Measurements from ENCODE around the gene MAPRE3.

MAPRE3 gene

DNA sequence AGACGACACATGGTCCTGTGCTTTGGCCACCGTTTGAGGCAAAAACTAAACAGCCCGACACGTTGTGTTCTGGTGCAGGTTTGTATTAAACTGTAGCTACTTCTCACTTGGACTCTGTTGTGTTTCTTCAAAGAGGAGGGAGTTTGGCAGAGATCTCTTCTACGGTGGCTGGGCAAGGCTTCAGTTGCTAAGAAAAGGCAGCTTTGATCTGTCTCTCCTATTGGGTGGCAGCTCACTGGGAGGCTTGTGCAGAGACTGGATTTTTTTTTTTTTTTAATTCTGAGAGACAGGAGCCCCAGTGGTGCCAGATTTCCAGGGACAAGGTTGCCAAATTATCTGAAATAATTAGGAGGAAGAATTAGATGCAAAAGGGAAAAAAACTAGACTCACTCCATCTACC is 20.2 kb upstream of the MAPRE3 start:
- no peak for DNase-seq (ENCODE audit: low spot score)

DNA sequence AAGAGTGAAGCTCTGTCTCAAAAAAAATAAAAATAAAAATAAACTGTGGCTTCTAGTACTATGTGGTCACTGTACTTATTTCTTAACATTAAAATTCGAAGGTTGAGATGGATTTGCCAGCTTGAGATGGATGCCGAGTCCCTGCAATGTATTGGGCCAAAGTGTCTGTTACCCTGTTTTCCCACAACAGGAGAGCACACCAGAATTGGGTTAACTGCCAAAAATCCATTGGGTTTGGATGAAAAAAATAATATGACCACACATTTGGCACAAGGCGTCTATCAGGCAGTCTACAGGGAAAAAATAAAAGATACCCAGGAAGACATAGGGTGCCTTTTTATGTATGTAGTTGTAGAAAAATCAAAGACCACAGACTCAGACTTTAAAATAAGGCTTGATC is 19.2 kb upstream of the MAPRE3 start:
- DNase-seq (ENCODE audit: low spot score), result no peak

DNA sequence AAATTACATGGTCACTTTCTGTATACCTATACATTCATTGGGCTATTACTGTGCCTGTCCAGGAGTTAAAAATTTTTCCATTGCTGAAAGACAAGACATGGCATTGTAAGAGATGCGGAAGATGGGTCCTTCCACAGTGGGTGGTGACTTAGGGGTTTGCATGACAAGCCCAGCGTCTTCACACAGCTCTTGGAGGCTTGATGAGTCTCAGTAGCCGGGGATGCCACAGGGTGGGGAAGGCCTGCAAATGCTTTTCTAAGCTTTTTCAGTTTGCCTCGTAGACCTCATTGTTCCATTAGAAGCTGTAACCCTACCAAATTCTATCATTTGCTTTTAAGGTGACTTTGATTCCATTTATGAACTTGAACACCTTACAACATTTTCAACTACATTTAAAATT is 18.1 kb upstream of the MAPRE3 start:
- no peak for DNase-seq (ENCODE audit: low spot score)

DNA sequence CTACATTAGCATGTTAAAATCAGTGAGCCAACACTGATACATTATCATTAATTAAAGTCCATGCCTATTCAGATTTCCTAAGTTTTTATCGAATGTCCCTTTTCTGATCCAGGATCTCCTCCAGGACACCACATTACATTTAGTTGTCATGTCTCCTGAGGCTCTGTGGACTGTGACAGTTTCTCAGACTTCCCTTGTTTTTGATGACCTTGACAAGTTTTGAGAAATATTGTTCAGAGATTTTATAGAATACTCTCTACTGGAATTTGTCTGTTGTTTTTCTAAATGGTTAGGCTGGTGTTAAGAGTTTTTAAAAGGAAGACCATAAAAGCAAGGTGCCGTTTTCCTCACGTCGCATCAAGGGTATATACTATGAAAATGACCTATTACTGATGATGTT is 16.3 kb upstream of the MAPRE3 start:
- no peak for DNase-seq (ENCODE audit: low spot score)

DNA sequence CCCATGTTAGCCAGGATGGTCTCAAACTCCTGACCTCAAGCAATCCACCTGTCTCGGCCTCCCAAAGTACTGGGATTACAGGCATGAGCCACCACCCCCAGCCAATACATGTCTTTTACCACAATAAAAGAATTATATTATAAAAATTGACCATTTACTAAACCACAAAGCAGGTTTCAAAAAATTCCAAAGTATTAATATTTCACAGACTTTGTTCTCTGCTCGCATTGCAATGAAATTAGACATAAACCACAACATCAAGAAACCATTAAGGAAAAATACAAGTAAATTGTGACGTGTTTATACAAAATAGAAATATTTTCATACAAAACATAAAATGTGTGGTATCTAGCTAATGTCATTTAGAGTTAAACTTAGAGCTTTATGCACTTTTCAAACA is 13.4 kb upstream of the MAPRE3 start:
- DNase-seq (ENCODE audit: low spot score), result no peak

DNA sequence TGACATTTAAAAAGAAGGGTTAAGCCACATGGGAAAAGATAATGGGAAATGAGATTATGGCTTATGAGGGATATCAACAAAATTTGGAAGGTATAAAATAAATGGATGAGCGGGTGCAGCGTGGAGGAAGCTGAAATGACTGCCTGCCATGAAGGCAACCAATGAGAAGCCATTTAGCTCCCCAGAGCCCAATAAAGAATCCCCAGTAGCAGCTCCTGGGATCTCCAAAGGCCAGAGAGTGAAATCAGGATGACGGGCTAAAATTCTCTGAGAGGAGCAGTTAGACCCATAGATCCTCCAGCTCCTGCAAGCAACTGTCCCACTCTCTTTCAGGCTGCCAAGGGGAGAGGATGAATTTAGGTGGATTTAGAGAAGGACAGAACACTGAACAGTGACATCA is 12.9 kb upstream of the MAPRE3 start:
- DNase-seq (ENCODE audit: low spot score), result no peak

DNA sequence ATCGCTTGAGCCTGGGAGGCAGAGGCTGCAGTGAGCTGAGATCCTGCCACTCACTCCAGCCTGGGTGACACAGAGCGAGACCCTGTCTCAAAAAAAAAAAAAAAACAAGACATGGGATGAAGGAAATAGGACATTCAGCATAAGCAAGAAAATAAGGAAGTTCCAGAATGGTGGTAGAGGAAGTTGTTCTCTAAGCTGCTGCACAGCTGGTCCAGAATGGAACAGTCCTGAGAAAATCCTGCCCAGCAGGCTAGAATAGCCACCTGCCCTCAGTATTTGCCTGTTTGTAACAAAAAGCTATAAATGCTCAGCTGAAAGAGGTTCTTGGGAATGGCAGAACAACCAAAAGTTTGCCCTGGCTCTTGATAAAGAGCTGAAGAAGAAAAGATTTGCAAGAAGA is 11.1 kb upstream of the MAPRE3 start:
- DNase-seq (ENCODE audit: low spot score), result no peak

DNA sequence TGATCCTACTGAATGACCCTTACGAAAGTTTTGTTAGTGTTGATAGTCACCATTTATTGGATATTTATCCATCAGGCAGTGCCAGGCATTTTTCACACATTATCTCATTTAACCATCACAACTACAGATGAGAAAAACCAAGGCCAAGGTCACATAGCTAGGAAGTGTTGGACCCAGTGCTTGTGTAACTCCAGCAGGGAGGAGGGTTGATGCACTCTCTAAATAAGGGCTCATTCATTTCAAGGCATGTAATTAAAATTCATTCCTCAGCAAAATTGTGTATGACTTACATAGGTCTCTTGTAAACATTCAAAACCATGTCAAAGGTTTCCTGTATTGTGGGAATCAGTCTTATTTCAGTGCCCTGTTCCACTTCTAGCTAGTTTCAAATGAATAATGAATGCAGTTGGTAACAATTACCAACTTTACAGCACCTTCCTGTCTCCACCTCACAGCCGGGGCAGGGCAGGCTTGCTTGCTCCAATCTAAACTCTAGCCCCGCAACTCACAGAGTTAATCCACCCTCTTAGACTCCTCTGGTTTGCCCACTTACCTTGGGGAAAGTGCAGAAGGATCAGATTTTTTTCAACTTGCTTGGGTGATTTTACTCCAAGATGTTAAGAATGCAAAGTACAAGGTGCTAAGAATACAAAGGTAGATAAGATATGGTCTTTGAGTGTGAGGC is 5.8 kb upstream of the MAPRE3 start:
- DNase-seq (ENCODE audit: low spot score), result no peak

DNA sequence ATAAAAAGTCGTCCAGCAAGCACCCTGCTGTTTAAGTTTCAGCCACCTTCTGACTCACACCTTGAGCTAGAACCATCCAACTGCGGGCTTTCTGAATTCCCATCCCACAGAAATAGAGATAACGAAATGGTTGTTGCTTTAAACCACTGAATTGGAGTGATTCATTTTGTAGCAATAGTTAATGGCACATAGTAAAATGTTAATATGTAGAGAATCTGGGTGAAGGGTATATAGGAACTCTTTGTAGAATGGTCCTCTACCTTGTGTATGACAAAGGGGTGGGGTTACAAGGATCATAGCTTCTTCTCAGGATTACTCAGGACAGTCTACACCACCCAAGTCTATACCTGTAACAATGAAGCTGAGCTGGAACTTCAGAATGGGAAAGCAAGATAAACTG is 2.4 kb upstream of the MAPRE3 start:
- no peak for DNase-seq (ENCODE audit: low spot score)

DNA sequence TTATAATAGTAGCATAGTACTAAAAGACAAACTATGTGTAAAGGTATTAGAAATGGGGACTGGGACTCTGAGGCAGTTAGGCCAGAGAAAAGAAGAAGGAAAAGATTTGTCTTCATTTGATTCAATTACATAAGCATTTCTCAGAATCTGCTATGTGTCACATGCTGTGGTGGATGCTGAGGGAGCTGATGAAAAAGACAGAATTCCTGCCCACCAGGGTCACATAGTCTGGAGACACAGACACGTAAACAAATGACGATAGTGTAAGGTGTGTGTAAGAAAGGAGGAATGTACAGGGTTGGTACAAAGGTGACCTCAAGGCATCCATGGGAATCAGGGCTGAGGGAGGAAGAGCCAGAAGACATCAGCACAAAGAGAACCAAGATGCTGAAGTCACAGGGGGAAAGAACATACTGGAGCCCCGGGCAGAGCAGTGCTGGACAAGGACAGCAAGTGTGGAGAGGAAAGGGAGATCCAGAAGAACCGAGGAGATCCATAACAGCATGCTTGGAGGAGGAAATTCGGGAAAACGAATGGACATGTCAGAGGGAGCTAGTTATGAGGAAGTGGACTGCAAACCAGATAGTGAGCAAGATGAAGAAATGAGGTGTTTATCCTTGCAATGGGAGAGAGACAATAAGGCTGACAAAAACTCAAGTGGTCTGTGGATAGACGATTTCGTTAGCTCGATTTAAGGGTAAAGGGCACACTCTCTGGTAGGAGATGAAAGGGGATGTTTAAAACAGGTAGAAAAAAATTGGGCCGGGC is 1.2 kb upstream of the MAPRE3 start:
- DNase-seq (ENCODE audit: low spot score), result no peak

DNA sequence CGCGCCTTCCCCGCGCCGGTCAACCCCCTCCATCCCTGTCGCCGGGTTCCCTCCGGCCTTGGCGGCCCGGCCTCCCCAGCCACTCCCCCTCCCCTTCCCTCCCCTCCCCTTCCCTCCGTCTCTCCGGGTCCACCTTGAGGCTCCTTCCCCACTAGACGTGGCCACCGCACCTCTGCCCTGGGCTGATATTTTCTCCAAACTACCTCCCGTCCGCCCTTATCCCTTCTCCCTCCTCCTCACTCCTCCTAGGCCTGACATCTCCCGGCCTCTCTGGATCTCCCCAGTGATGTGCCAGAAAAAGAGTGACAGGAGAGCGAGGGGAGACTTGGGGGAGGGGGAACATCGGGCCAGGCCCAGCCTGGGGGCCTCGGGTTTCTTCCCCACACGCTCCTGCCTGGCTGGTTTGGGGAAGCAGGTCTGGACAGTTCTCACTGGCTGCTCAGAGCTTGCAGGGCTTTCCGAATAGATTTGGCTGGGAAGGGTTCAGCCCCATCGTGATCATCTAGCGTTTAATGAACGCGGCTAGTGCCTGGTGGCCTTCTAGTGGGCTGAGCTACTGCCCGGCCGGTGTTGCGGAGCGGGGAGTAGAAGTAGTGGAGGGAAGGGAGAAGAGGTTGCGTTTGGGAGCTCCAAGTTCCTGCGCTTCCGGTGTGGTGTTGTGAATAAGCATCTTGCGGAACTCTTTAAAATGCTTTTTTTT is 641 bp downstream of the MAPRE3 start:
- DNase-seq (ENCODE audit: low spot score), result no peak

DNA sequence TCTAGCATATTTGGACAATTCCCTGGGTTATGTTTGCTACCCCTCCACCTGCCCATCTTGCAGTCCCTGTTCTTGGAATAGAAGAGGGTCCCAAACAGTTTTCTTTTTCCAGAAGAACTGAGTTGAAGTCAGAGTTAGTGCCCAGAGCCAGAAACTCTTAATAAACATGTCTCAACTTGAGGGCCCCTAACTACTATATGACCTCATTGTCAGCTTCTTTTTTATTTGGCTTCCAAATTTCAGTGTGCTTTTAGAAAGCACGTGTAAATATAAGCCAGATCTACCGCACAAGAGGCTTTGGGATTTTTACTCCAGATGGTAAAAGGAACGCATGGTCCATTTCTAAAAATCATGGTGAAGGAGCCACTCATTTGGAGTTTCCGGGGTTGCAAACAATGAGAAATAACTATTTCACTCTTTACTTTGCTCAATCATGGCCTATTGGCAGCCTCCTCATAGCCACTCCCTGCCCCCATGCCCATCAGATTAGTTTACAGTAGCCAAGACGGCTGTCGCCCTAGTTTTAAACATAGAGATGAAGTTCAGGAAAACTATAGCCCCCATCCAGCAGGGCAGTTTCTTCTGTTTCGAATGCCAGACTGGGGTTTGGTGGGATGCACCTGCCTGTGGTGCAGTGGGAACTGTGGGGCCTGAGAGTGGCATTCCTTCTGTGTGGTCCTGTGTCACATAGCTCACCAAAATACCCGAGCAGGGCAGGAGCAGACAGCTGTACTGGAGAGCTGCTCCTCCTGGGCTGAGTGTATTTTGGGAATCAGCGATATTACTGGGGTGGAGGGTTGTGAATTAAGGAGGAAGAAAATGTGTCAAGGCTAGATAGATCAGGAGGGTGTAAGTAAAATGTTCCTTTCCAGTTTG is 1.7 kb downstream of the MAPRE3 start:
- DNase-seq (ENCODE audit: low spot score), result no peak

DNA sequence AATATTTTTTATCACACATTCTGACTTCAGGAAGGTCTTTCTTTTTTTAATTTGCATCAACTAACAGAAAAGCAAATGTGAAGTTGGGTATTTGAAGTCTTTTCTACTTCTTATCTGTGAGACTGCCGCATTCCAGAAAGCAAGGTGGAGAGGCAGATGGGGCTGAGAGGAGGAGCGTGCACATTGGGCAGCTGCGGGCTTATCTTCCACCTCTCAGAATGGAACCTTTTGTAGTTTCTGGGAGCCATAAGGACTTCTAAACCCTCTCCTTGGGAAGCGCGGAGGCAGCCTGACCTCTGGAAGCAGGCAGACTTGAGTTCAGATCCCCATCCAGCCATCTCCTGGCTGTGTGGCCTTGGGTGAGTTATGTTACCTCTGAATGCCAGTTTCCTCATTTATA is 3.9 kb downstream of the MAPRE3 start:
- DNase-seq (ENCODE audit: low spot score), result no peak

DNA sequence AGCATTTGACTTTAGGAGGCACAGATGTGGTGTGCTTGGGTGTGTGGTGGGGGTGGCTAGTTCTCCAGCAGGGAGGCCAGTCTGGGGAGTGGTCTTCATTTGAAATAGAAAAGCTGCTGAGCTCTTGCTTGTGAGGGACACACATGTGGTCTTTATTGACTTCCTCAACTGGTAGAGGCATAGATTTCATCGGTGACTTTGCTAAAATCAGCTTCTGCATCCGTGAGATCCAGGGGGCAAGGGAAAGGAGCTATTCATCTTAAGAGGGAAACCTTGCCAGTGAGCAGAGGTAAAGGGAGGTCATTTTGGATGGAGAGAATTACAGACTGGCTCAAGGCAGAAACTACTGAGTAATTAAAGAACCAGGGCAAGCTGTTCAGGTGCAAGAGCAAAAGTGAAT is 4.7 kb downstream of the MAPRE3 start:
- no peak for DNase-seq (ENCODE audit: low spot score)

DNA sequence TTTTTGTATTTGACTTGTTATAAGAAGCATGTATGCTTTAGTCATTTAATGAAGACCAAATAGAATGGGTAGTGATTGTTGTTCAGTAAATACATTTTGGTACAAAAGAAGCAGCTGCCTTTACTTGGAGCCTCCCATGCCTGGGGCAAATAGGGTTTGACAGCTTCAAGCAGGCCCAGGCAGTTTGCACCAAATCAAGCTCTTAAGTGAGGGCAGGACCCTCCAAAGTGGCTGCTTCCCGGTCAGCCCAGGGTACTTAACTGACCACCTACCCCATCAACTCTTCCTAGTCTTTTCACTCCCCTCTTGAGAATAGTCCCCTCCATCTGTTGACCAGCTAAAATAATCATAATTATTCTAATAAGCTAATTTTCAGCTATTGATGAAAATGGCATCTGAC is 5.2 kb downstream of the MAPRE3 start:
- DNase-seq (ENCODE audit: low spot score), result no peak

DNA sequence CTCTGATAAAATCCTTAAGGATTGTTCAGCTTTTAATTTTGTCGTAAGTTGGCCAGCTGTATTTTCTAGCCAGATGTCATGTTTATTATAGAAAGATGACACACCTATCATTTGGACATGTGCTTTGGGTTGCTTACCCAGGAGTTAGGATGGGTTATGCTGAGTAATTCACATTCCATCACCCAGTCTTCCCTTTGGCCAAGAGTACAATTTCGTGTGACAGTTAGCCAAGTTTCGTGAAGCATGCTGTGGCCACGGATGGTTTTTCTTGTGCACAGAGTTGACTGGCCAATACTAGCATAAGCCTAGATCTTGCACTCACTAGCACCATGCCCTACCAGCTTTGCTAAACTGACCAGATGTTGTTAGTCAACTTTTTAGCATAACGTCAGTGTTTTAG is 5.8 kb downstream of the MAPRE3 start:
- DNase-seq (ENCODE audit: low spot score), result no peak

DNA sequence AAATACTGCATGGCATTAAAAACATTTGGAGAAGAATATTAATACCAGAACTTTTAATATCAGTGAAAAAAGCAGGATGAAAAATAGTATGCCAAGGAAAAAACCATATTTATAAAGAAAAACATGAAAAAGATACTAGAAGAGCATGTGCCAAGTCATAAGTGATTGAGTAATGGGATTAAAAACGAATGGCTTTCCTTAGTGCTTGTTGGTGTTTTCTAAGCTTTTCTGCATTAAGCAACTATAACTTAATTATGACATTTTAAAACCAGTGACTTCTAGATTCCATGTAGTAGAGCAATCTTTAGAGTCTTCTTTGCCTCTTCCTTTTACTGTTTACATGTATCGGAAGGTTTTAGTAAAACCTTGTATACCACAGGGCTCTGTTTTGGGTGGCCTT is 6.6 kb downstream of the MAPRE3 start:
- no peak for DNase-seq (ENCODE audit: low spot score)

DNA sequence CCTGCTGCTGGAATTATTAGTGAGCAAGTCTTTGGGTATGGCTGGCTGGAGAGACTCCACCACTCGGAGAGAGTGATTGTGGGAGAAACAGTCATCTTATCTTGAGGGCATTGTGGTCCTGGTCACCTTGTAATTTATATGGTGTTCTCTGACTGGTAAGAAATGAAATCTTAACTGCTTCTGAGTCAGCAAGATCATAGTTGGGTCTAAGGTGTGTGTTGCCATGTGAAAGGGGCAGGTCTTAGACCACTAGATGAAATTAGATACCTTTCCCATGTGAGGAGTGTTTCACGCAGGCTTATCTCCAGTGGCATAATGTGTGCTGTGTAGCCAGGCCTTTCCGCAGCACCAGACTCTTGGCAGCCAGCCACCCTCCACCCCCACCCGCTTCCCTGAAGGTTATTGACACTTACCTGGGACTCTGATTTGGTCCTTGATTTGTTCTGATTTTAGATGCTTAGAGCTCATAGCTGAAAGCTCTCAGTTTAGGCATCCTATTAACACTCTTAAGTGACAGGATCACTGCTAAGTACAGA is 7.7 kb downstream of the MAPRE3 start:
- DNase-seq (ENCODE audit: low spot score), result no peak

DNA sequence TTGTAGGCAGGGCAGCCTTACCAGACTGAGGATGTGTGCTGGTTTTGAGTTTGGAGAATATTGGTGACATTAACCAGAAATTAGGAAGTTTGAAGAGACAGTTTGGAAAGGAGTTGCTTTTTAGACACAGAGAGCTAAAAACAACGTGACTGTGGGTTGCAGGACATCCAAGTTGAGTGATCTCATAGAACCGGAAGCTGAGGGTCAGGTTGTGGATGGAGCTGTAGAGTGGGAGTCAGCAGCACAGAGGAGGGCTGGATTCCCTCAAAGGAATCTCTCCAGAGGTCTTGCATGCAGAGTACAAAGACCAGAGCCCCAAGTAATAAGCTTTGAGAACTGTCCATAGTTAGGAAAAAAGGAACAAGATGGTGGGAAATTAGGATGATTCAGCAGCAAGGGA is 9.3 kb downstream of the MAPRE3 start:
- no peak for DNase-seq (ENCODE audit: low spot score)

DNA sequence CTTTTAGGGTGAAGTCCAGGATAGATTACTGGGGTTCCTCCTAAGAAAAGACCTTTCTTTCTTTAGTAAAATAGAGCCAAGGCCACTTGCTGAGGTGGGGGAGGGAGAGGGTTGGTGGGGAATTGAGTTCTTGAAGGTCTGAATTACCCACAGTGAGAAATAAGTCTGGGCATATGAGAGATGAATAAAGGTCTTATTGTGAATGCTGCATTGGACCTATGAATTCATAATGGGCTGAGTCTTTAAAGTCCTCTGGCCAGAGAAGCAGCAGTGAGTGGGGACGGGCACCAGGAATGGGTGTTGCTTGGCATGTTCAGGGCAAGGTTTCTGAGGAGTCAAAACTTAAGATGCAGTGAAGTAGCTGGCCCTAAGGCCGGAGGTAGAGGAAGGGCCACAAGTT is 10.5 kb downstream of the MAPRE3 start:
- peak; percentile 58 for DNase-seq (ENCODE audit: low spot score)

DNA sequence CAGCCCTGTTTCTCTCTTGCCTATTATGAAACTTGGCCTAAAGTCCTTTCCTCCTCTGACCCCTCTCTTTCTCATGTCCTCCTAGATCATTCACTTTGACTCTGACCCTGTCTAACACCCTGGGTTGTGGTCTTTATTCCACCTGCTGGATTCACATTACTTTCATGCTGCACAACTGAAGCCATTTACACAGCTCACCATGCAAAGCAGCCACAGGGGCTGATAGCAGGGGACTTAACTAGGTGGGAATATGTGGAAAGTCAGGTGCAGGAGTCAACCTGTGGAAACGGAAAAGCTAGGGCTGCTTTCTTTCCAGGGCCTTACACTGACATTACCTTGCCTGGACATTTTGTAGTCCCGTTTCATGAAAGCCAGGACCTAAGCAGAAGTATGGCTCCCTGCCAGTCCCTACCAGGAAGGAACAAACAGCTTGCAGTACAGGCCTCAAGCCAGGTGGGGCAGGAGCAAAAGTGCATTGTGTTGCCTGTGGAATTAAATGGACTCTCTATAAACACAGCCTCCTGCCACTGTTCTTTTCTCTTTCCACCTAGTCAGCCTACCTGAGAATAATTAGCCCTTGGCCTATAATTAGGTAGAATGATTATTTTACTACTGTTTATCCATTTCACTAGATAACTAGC is 11.8 kb downstream of the MAPRE3 start:
- peak; percentile 61 for DNase-seq (ENCODE audit: low spot score)

DNA sequence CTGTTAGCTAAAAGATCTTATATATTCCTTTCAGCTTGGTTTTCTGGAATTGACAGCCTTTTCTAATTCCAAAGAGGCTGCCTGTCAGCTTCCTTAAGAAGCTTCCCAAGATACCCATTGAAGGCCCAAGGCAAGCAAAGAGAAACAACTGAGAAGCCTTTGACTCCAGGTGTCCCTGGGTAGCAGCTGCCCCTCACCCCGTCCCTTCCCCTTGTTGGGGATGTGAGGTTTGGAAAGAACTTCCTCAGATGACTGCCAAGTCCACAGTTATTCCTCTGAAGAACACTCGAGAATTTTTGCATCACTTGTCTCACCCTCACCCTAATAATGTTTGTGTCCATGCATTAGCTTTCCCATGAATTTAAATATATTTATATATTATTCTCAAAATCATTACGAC is 13.3 kb downstream of the MAPRE3 start:
- DNase-seq (ENCODE audit: low spot score), result no peak
